HepG2 (cell line): ENCODE results near the gene TCF25. TPM values are rescaled to one million over a fixed set of nuclear protein-coding genes. Genes with fewer than 3 reads are reported as not detected.

Source experiments
- CBX1 ChIP-seq: IDR thresholded peaks from one replicate; pipeline ENCODE4 v1.6.1; 2016; ENCODE audit warnings: antibody characterized with exemption, low read depth
- CEBPZ ChIP-seq: IDR thresholded peaks from 2 replicates; pipeline ENCODE4 v1.6.1; 2012; ENCODE audit warnings: low read length, improper control_type of control experiment
- DR1 ChIP-seq: sonication (generic); formaldehyde crosslinking; IDR thresholded peaks from 2 replicates; pipeline ENCODE4 v1.8.0; 2021; ENCODE audit warnings: mild to moderate bottlenecking, missing genetic modification reagents, inconsistent platforms
- MAX ChIP-seq: IDR thresholded peaks from 2 replicates; pipeline ENCODE4 v1.6.1; 2012; ENCODE audit warnings: inconsistent platforms
- MEIS2 ChIP-seq: sonication (generic); formaldehyde crosslinking; IDR thresholded peaks from 2 replicates; pipeline ENCODE4 v1.9.0; 2021; ENCODE audit warnings: mild to moderate bottlenecking, missing genetic modification reagents
- NR2F1 ChIP-seq, 2 experiments: fragments of 450-650 bp in 1 of 2; formaldehyde crosslinking in 1 of 2; IDR thresholded peaks; 2 replicates each; pipeline versions ENCODE4 v1.5.0 to v1.6.1; 2016 to 2020; ENCODE audit warnings: mild to moderate bottlenecking in 1 of 2, missing compliant biosample characterization in 1 of 2, missing genetic modification reagents in 1 of 2, moderate library complexity in 1 of 2
- PAF1 ChIP-seq: IDR thresholded peaks from 2 replicates; pipeline ENCODE4 v1.6.1; 2016; ENCODE audit warnings: missing genetic modification reagents, missing compliant biosample characterization
- SMAD3 ChIP-seq: sonication (generic); formaldehyde crosslinking; IDR thresholded peaks from 2 replicates; pipeline ENCODE4 v1.4.0; 2020; ENCODE audit warnings: missing genetic modification reagents
- SSRP1 ChIP-seq: IDR thresholded peaks from 2 replicates; pipeline ENCODE4 v1.6.1; 2016; ENCODE audit warnings: control low read depth
- WIZ ChIP-seq: sonication (generic); formaldehyde crosslinking; IDR thresholded peaks from 2 replicates; pipeline ENCODE4 v1.5.1; 2020; ENCODE audit warnings: mild to moderate bottlenecking, missing genetic modification reagents
- ZFP36 ChIP-seq: fragments of 150-350 bp; IDR thresholded peaks from 2 replicates; pipeline ENCODE4 v1.6.1; 2018; ENCODE audit warnings: borderline replicate concordance, low read length, low read depth; ENCODE audit not compliant: partially characterized antibody
- ZNF253 ChIP-seq: sonication (generic); formaldehyde crosslinking; IDR thresholded peaks from 2 replicates; pipeline ENCODE4 v1.8.0; 2022; ENCODE audit warnings: mild to moderate bottlenecking, missing genetic modification reagents, borderline replicate concordance
- ZNF441 ChIP-seq: sonication (generic); formaldehyde crosslinking; IDR thresholded peaks from 2 replicates; pipeline ENCODE4 v1.7.0; 2021; ENCODE audit warnings: missing genetic modification reagents, borderline replicate concordance
- ZNF619 ChIP-seq: sonication (generic); formaldehyde crosslinking; IDR thresholded peaks from 2 replicates; pipeline ENCODE4 v1.4.0; 2020; ENCODE audit warnings: mild to moderate bottlenecking, missing genetic modification reagents
- ZNF839 ChIP-seq: sonication (generic); formaldehyde crosslinking; IDR thresholded peaks from 2 replicates; pipeline ENCODE4 v1.4.0; 2020; ENCODE audit warnings: missing genetic modification reagents, mild to moderate bottlenecking, borderline replicate concordance
- ZSCAN20 ChIP-seq: sonication (generic); formaldehyde crosslinking; IDR thresholded peaks from 2 replicates; pipeline ENCODE4 v1.4.0; 2020; ENCODE audit warnings: missing genetic modification reagents, mild to moderate bottlenecking, borderline replicate concordance
- polyA plus RNA-seq, 8 experiments: library from polyadenylated mRNA; depleted of rRNA in 3 of 8; stranded (reverse) in 7 of 8; unstranded in 1 of 8; fragments of >200 nt; fragmentation: Illumina TruSeq in 4 of 8; extraction: Trizol in 4 of 8; gene quantifications; 2 replicates each; pipeline versions ENCODE4 v1.2.1 to v1.2.3, GENCODE V29; 2011 to 2016; ENCODE audit warnings: low read depth in 4 of 8, missing spikeins in 1 of 8, mixed read lengths in 1 of 8; ENCODE audit not compliant: insufficient read depth in 1 of 8
- total RNA-seq, 5 experiments: library from RNA; depleted of rRNA; stranded (reverse); fragments of >200 nt; fragmentation: Illumina TruSeq; extraction: Trizol; gene quantifications; 2 replicates each; pipeline ENCODE4 v1.2.3, GENCODE V29; 2016; ENCODE audit warnings: low read depth in 1 of 5
- TF ChIP-seq, protein P1 (sequence below): sonication (generic); formaldehyde crosslinking; IDR thresholded peaks from 2 replicates; pipeline ENCODE4 v1.5.0; 2020; ENCODE audit warnings: mild to moderate bottlenecking, missing genetic modification reagents, borderline replicate concordance
- TF ChIP-seq, protein P2 (sequence below): IDR thresholded peaks from 2 replicates; pipeline ENCODE4 v1.6.1; 2016; ENCODE audit warnings: low read depth, borderline replicate concordance
- TF ChIP-seq, protein P3 (sequence below): IDR thresholded peaks from 2 replicates; pipeline ENCODE4 v1.6.1; 2016; ENCODE audit warnings: mild to moderate bottlenecking

The TCF25 gene
- total and polyA plus RNA-seq, 2 of the 13 experiments (the other 11 are each of a cell fraction or from before 2014, with no cell fraction given) = 138 to 206 TPM

GRCh38 chr16:89873109-89873971 lies at the start of gene TCF25 (continued):
- TF ChIP-seq WIZ (CRISPR knock-in tag) (peak; percentile 46; the same call in 1 of the 2 replicates), ZFP36 (no peak), ZNF839 (no peak), NR2F1 (CRISPR knock-in tag; IDR thresholded peaks at IDR 0.05) (no peak), CBX1 (no peak), ZNF253 (peak; percentile 97), ZNF619 (CRISPR knock-in tag) (no peak), ZNF441 (CRISPR knock-in tag) (peak; percentile 42; the same call in 1 of the 2 replicates), CEBPZ (no peak), ZSCAN20 (peak; percentile 89), MAX (peak; percentile 91), SMAD3 (CRISPR knock-in tag) (no peak; the same call in none of the 2 replicates), DR1 (peak; percentile 86), MEIS2 (no peak; the same call in 1 of the 2 replicates), SSRP1 (CRISPR knock-in tag) (peak; percentile 83; the same call in 1 of the 2 replicates), PAF1 (CRISPR knock-in tag) (no peak)
- TF ChIP-seq, protein P1, sequence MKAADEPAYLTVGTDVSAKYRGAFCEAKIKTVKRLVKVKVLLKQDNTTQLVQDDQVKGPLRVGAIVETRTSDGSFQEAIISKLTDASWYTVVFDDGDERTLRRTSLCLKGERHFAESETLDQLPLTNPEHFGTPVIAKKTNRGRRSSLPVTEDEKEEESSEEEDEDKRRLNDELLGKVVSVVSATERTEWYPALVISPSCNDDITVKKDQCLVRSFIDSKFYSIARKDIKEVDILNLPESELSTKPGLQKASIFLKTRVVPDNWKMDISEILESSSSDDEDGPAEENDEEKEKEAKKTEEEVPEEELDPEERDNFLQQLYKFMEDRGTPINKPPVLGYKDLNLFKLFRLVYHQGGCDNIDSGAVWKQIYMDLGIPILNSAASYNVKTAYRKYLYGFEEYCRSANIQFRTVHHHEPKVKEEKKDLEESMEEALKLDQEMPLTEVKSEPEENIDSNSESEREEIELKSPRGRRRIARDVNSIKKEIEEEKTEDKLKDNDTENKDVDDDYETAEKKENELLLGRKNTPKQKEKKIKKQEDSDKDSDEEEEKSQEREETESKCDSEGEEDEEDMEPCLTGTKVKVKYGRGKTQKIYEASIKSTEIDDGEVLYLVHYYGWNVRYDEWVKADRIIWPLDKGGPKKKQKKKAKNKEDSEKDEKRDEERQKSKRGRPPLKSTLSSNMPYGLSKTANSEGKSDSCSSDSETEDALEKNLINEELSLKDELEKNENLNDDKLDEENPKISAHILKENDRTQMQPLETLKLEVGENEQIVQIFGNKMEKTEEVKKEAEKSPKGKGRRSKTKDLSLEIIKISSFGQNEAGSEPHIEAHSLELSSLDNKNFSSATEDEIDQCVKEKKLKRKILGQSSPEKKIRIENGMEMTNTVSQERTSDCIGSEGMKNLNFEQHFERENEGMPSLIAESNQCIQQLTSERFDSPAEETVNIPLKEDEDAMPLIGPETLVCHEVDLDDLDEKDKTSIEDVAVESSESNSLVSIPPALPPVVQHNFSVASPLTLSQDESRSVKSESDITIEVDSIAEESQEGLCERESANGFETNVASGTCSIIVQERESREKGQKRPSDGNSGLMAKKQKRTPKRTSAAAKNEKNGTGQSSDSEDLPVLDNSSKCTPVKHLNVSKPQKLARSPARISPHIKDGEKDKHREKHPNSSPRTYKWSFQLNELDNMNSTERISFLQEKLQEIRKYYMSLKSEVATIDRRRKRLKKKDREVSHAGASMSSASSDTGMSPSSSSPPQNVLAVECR (CRISPR knock-in tag) = peak; percentile 86
- TF ChIP-seq, protein P2, sequence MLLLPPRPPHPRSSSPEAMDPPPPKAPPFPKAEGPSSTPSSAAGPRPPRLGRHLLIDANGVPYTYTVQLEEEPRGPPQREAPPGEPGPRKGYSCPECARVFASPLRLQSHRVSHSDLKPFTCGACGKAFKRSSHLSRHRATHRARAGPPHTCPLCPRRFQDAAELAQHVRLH (CRISPR knock-in tag) = peak; percentile 87; the same call in 1 of the 2 replicates
- TF ChIP-seq, protein P3, sequence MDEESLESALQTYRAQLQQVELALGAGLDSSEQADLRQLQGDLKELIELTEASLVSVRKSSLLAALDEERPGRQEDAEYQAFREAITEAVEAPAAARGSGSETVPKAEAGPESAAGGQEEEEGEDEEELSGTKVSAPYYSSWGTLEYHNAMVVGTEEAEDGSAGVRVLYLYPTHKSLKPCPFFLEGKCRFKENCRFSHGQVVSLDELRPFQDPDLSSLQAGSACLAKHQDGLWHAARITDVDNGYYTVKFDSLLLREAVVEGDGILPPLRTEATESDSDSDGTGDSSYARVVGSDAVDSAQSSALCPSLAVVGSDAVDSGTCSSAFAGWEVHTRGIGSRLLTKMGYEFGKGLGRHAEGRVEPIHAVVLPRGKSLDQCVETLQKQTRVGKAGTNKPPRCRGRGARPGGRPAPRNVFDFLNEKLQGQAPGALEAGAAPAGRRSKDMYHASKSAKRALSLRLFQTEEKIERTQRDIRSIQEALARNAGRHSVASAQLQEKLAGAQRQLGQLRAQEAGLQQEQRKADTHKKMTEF = peak; percentile 86
